ENCODE results near the gene KCNAB3.

KCNAB3 gene

DNA sequence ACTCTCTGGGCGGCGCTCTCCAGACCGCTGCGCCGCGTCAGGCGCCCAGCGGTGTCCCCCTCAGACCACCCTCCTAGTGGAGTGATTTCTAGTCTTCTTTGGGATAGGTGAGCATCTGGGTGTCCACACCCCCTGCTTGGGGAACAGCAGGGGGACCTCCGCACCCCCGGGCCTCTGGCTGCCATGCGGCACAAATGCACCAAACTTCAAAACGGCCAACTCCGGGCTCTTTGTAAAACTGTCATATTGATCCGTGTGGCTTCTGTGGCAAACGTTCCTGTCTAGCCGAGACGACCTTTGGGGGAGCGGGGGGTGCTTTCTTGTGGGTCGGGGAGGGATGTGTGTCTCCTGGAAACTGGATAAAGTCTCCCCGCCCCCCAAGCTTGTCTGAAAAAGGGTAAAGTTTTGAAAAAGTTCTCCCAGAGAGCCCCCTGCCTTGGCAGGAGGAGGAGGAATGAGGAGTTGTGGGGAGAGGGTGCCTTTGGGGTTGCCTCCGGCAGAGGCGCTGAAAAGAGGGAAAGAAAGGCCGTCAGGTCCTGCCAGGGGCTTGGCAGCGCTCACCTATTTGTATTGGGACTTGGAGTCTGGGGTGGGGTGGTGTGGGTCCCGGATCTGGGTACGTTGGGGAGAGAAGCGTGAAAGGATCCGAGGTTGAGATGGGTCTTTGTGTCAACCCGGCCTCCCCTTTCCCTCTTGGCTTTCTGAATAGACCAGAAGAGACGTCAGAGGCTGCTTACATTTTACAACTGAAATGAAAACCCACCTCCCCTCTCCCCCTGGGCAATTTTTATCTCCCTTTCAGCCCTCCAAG, 43.2 kb downstream of the KCNAB3 start:
- TF ChIP-seq, protein P1, sequence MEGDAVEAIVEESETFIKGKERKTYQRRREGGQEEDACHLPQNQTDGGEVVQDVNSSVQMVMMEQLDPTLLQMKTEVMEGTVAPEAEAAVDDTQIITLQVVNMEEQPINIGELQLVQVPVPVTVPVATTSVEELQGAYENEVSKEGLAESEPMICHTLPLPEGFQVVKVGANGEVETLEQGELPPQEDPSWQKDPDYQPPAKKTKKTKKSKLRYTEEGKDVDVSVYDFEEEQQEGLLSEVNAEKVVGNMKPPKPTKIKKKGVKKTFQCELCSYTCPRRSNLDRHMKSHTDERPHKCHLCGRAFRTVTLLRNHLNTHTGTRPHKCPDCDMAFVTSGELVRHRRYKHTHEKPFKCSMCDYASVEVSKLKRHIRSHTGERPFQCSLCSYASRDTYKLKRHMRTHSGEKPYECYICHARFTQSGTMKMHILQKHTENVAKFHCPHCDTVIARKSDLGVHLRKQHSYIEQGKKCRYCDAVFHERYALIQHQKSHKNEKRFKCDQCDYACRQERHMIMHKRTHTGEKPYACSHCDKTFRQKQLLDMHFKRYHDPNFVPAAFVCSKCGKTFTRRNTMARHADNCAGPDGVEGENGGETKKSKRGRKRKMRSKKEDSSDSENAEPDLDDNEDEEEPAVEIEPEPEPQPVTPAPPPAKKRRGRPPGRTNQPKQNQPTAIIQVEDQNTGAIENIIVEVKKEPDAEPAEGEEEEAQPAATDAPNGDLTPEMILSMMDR (IDR thresholded peaks at IDR 0.05; ENCODE audit: low read depth, low read length, missing control alignments): no peak
- no peak for DNase-seq (ENCODE audit: extremely low read depth, low read depth)
- H3K4me3 ChIP-seq (replicated peaks; ENCODE audit: low read depth, low read length): peak overlapping the region; percentile 78

DNA sequence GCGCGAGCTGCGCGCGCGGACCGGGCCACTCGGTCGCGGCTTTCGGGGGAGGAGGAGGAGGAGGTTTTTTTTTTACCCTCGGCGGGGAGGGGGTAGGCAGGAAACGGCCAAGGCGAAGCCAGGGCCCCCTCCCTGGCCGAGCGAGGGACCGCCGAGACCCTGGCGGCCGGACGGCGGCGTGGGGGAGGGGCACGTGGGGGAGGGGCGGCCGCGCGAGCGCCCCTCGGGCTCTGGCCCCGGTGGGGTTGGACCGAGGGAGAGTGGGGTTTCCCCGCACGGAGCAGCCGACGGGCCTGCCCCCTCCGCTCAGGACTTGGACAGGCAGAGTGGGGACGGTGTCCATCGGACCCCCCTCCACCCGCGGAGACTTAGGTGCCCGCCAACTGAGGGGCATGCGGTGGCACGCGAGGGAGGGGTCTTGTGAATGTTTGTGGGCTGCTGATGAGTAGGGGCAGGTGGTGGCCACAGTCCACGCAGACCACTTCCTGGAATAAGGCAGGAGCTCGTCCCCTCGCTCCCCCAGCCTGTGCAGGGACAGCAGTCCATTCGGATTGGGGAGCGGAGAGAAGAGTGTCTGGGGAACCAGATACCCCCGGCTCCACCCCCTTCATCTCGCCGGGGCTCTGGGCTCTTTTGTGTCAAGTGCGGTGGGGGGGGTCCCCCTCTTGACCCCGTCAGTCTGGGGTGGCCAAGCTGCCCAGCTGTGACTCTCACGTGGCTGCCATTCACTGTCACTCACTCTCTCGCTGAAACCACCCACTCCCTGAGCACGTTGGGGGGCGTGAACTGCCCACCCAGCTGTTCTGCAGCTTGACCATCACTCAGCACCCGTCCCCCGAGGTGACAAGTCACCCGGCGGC, 44.1 kb downstream of the KCNAB3 start:
- no peak for DNase-seq (ENCODE audit: extremely low read depth, low read depth)
- TF ChIP-seq, protein P1 (IDR thresholded peaks at IDR 0.05; ENCODE audit: low read depth, low read length, missing control alignments): no peak

GRCh38 chr17:7884581-7885366, 44.9 kb downstream of the KCNAB3 start:
- DNase-seq (ENCODE audit: extremely low read depth, low read depth): no peak
- TF ChIP-seq, protein P1 (IDR thresholded peaks at IDR 0.05; ENCODE audit: low read depth, low read length, missing control alignments): no peak
- H3K4me3 ChIP-seq (replicated peaks; ENCODE audit: low read depth, low read length): peak overlapping the region; percentile 78

More for the DNA sequence above, 44.1 kb downstream of the KCNAB3 start:
- peak overlapping the region; percentile 78 for H3K4me3 ChIP-seq (replicated peaks; ENCODE audit: low read depth, low read length)

- H3K4me3 ChIP-seq (replicated peaks; ENCODE audit: low read depth, low read length): peak overlapping the region; percentile 45
- no peak for DNase-seq (ENCODE audit: extremely low read depth, low read depth)
- TF ChIP-seq, protein P1 (IDR thresholded peaks at IDR 0.05; ENCODE audit: low read depth, low read length, missing control alignments): no peak
Observed at GRCh38 chr17:7883781-7884386, 45.8 kb downstream of the KCNAB3 start.

DNA sequence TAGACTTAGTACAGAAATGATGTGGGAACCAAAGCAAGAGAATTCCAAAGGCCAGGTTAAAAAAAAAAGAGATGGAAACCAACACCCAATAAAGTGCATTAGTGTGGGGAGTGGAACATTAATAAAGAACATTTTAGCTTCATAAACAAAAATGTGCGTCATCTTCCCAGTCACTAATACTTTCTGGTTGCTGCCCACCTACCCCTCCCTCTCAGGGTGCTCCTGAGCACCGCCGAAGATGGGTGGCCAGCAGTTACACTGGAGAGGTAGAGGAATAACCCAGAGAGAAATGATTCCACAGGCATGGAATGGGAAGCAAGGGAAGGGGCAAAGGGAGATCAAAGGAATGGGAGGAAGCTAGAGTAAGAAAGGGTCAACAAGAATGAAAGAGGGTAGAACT, 47.0 kb downstream of the KCNAB3 start:
- TF ChIP-seq, protein P1 (IDR thresholded peaks at IDR 0.05; ENCODE audit: low read depth, low read length, missing control alignments): no peak
- no peak for DNase-seq (ENCODE audit: extremely low read depth, low read depth)
- peak overlapping the region; percentile 12; the same call in 1 of the 2 replicates for H3K4me3 ChIP-seq (replicated peaks; ENCODE audit: low read depth, low read length)

GRCh38 chr17:7882068-7882467, 47.6 kb downstream of the KCNAB3 start:
- no peak for DNase-seq (ENCODE audit: extremely low read depth, low read depth)
- TF ChIP-seq, protein P1 (IDR thresholded peaks at IDR 0.05; ENCODE audit: low read depth, low read length, missing control alignments): no peak
- H3K4me3 ChIP-seq (replicated peaks; ENCODE audit: low read depth, low read length): peak overlapping the region; percentile 16; the same call in 1 of the 2 replicates
